HG03575 (cell line): ENCODE data around the gene ELP4.
"Not testable (repeated sequence)": the region's sequence is repeated elsewhere in the genome, so short reads cannot be mapped to it uniquely, and the experiment has no call there.

Experiments
- ATAC-seq: cut with Tn5 transposase; IDR thresholded peaks from one replicate; pipeline ENCODE4 v1.9.1; 2021; ENCODE audit not compliant: unreplicated experiment, insufficient number of reproducible peaks, low FRiP score; ENCODE audit errors: extremely low read depth

The ELP4 gene, protein sequence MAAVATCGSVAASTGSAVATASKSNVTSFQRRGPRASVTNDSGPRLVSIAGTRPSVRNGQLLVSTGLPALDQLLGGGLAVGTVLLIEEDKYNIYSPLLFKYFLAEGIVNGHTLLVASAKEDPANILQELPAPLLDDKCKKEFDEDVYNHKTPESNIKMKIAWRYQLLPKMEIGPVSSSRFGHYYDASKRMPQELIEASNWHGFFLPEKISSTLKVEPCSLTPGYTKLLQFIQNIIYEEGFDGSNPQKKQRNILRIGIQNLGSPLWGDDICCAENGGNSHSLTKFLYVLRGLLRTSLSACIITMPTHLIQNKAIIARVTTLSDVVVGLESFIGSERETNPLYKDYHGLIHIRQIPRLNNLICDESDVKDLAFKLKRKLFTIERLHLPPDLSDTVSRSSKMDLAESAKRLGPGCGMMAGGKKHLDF

DNA sequence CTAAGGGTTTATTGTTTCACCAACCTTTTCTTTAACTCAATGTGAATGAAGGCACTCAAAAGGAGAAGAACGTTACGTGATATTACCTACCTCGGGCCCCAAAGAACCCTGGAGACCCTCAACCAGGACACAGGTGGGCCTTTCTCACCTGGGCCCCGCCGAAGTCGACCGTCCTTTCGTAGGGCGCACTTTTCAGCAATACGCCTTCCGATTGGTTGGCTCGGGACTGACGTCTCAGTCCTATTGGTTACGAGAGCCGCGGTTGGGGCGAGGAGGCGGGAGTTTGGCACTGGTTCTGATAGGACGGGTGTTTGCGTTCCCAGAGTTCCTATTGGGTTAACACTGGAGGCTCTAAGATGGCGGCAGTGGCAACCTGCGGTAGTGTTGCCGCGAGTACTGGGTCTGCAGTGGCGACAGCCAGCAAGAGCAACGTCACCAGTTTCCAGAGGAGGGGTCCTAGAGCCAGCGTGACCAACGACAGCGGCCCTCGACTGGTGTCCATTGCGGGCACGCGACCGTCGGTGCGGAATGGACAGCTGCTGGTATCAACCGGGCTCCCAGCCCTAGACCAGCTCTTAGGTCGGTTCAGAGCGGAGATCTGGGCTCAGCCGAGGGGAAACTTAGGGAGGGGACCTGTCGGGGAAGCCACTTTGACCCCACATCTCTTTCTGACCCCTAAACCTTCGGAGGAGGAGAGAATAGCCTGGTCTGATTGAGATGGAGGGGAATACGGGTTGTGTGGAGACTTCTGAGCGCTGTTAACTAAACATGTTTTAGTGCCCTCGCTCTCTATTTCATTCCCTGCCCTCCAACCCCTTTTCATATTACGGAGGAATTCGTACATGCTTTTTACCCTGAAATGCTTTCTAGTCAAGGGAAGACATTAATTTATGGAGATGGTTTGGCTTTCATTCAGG is at the start of gene ELP4, which contains the start of gene IMMP1L:
TSS of gene ELP4 (plus strand) at position 339 of the 917 bp plus-strand sequence. CDS start at position 357, 18 bp downstream.
TSS of gene IMMP1L (minus strand) at position 194 of the 917 bp plus-strand sequence. CDS start 46,346 bp downstream, outside the sequence.
- ATAC-seq = peak; percentile 100

DNA sequence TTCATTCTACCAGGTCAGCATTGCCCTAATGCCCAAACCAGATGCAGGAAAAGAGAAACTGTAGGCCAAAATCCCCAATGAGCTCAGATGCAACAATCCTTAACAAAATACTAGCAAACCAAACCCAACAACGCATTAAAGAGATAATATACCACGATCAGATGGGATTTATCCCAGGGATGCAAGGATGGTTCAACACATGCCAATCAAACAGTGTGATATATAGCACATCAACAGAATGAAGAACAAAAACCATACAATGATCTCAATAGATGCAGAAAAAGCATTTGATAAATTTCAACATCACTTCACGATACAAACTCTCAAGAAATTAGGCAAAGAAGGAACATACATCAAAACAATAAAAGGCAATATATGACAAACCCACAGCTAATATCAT is 45.1 kb upstream of the ELP4 start:
- no peak for ATAC-seq

DNA sequence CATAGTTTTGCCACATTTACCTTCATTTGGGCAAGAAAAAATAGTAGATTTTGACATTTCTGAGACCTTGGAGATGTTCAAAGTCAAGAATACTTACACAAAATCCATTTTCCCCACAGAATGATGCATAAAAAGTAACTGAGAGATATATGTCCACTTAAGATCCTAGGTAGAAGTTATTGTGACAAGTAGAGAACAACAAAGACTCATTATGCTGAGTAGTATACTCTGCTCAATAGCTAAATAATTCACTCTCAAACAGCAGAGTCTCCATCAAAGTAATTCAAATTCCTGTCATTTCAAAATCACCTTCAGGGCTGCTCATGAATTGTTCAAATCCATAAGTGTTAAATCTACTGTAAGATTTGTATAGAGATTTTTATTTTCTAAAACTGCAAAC is 35.5 kb upstream of the ELP4 start:
- ATAC-seq = no peak

DNA sequence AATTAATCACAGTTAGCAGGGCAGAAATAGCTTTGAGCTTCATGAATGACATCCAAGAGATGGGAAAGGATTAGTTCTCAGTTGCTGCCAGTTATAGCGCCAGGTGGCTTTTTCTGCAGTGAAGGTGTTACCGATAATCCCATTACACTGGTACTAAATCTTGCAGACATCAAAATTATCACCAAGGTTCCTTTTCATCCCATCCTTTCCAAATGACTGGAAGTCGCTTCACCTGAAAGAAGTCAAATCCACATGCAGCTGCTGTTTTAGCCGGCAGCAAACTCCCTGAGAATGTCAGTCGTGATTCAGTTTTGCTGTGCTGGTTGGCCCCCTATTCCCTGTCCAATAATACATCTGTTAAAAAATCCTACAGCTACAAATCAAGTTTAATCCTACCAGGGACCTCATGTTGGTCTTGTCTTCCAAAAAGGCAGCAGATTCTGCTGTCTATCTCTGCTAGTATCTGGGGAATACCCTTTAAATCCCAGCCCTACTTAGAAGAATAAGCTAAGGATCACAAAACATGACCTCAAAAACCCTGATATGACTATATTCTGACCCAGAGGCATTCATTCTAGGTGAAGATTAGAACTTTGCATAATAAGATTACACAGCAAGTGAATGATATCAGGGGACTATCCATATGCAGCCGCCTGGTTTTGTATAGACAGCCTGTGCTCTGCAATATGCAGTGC is 31.9 kb upstream of the ELP4 start:
- no peak for ATAC-seq

DNA sequence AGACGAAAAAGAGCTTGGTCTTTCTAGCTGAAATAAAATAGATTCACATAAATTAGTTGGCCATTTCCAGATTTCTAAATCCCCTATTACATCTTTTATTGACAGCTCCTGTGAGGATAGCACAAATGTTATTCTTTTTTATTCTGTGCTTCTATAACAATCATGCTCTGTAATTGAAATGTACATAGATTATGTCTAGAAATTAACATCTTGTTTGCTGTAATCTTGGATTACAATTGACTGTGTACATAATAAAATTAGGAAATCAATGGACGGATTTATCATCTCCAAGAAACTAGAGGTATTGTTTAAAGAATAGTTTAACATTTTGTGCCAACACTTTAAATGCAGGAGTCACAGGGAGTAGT is 31.4 kb upstream of the ELP4 start:
- ATAC-seq = no peak

DNA sequence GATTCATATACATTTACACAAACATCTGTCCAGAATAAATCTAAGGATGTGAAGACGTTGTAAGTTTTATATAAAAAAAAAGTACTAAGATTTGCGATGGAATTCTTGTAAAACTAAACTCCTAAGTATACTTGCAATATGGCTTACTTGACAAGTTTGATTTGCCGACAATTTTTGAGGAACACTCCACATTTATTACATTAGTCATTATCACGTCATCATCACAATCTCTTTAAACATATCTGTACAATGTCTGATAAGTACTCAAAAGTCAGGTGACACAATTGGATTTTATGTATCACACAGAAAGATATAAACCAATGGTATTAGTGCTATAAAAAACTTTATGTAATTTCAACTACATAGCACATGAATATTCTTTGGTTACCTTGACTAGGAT is 30.5 kb upstream of the ELP4 start:
- no peak for ATAC-seq

DNA sequence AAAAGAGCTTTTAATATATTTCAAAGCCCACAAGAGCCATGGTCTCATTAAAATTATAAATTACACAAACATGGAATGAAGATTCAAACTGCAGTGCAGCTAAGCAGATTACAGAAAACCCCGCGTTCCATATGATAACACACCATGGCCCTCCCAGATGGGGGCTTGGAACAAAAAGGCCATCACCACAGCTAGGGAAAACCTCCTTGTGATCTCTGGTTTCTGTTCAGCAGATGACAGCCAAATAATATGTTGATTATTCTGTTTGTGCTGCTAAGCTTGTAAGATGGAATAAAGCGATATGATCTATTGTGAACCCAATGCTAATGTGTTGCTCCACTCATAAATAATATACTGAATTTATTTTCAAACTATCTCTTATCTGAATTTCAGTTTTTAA is 28.6 kb upstream of the ELP4 start:
- ATAC-seq = no peak

DNA sequence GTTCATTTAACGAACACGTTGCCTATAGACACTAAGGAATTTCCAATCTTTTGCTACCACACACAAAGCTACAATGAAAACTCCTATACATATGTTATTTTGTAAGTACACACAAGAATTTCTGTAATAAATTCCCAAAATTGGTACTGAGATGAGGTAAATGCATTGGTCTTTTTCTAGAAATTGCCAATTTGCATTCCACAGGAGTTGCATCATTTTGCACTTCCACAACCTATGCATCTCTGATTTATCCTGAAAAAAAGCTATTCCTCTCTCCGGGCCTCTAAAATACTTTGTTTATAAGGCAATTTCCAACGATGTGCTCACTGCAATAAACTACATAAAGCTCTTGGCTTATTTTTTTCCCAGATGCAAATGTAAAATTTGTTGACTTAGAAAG is 25.1 kb upstream of the ELP4 start:
- no peak for ATAC-seq

DNA sequence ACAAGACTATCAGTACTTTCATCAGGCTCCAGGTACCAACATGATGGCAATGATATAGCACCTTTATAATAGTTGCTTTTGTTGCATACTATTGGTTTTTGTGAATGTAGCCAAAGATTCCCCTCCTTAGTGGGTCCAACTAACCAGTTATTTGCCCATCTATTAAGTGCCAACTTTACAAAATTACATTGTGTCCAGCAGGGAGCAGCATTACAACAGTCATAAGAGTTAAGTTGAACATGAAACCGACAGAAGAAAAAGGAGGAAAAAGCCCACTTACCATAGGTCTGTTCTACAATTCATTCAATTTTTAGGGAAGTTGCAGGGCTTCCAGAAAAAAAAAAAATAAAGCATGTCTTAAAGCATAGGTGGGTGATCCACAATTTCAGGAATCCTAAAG is 21.7 kb upstream of the ELP4 start:
- ATAC-seq = no peak

DNA sequence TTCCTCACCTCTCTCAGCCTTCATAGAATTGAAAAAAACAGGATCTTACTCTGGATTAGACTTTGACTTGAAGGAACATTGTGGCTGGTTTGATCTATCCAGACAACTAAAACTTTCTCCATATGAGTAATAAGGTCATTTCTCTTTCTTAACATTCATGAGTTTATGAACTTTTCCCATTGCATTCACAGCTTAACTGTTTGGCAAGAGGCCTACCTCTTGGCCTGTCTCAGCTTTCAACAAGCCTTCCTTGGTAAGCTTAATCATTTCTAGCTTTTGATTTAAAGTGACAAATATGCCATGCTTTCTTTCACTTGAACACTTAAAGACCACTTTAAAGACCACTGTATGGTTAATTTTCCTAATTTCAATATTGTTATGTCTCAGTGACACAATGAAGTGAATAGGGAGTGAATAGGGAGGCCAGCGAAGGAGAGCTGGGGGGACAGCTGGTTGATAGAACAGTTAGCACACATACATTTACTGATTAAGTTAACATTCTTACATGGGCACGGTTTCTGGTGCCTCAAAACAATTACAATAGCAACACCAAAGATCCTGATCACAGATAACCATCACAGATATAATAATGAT is 17.1 kb upstream of the ELP4 start:
- ATAC-seq = no peak

DNA sequence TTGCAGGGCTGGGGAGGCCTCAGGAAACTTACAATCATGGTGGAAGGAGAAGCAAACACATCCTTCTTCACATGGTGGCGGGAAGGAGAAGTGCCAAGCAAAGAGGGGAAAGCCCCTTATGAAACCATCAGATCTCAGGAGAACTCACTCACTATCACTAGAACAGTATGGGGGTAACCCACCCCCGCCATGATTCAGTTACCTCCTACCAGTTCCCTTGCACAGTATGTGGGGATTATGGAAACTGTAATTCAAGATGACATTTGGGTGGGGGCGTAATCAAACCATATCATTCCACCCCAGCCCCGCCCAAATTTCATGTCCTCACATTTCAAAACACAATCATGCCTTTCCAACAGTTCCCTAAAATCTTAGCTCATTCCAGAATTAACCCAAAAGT is 16.3 kb upstream of the ELP4 start:
- no peak for ATAC-seq

DNA sequence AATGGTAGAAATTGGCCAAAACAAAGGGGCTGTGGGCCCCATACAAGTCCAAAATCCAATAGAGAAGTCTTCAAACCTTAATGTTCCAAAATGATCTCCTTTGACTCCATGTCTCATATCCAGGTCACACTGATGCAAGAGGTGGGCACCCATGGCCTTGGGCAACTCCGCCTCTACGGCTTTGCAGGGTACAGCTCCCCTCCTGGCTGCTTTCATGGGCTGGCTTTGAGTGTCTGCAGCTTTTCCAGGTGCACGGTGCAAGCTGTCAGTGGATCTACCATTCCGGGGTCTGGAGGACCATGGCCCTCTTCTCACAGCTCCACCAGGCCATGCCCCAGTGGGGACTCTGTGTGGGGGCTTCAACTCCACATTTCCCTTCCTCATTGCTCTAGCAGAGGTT is 15.8 kb upstream of the ELP4 start:
- not testable (repeated sequence) for ATAC-seq

DNA sequence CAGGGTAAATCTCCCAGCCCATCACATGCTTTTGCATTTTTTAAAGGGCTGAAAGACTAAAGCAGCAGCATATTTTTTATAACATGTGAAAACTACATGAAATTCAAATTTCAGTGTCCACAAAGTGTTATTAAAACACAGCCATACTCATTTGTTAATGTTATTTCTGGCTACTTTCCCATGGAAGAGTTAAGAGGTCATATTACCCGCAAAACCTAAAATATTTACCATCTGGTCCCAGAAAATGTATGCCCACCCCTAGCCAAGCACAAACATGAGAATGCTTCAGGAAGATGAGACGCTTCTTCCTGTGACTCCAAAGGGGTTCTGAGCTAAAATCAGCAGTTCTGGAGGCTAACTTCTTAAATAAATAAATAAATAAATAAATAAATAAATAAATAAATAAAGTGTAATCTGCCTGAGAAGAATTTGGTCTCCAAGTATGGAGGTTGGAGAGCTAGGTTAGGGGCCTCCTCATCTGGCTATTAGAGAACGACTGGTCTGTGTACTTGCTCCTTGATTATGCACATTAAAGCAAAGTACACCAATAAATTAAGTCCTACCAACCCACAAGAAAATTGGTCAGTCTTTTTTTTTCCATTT is 9.9 kb upstream of the ELP4 start:
- ATAC-seq = no peak

DNA sequence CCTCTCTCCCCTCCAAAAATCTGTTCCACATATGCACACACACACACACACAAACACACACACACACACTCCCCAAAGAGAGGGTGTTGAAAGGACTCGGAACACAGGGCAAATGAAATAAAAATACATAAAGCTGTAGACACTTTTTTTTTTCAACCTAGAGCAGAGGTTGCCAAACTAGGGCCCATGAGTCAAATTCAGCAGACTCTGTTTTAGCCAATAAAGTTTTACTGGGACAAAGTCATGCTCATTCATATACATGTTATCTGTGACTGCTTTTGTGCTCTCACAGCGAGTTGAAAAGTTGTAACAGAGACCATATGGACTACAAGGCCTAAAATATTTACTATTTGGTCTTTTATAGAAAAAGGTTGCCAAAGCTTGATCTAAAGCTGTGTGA is 9.0 kb upstream of the ELP4 start:
- no peak for ATAC-seq

DNA sequence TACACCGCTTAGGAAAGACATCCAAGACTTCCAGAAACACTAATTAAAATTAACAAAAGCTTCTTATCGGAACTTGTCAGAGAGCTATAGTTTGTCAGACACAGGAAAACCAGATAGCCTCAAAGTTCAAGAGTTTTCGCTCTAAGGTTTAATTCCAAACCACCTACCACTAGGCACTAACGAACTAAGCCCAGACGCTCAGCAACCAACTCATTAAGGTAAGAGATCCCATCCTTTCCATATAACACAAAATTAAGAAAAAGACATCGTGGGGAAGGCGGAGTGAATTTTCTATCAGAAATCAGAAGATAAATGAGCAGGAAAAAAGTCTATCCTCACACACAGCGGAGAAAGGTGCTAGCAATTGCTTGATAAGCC is 527 bp upstream of the ELP4 start:
- peak; percentile 1 for ATAC-seq

DNA sequence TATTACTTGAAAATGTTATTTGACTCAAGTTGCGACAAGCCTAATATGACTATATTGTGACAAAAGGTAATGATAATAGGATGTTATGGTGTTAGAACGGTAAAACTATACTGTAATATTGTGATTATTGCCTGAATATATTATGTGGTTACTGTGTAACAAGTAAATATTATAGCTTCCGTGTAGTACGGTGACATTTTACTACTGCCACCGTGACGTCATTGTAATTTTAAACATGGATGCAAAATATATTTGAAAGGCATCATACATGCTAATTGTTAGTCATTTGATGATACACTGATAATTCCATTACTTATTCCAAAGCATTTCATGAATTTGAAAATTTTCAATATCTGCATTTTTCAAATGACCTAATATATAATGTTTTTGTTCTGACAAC is 2.5 kb downstream of the ELP4 start:
- no peak for ATAC-seq

DNA sequence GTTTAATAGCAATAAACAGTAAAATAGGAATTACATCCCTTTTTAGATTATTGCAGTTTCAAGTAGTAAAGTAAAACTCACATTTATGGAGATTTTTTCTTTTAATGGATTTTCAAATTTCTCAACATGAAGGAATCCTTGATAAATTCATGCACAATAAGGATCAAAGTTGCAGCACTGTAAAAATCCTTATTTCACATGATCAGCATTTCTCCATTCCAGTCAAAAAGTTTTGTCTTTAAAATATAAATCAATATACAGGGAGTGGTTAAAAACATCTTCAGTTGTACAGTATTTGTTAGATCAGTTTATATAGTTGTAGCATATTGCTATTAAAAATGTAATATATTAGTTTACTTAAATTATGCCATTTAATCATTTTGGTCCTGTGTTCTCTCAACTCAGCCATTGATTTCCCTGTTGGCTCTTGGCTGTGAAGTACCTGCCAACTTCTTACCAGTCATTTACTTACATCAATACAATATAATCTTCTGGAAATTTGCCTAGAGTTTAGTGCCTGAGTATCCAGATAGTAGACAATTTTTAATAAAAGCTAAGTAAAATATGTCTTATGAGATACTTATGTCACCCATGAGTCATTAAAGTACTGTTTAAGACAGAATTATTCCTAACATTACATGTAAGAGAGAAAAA is 12.1 kb downstream of the ELP4 start:
- ATAC-seq = no peak

DNA sequence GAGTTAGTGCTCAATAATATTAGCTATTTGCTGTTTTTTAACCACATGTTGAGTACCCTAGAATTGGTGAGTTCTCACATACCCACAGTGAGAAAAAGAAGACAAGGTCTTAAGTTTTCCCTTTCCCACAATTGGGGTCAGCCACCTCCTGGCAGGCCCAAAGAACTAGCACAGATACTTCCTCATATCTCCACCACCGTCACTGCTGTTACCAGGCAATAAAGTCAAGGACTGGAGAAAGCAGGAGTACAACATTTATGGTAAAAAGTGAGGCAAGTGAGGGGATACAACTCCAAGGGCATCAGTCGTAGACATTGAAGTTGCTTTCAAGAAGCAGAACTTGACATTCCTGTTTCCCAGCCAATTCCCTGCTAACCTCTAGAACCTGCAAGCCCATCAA is 19.6 kb downstream of the ELP4 start:
- ATAC-seq = no peak
